GM18519 (cell line): ENCODE measurements around the gene NSUN2.
"Not testable (repeated sequence)": the region's sequence is repeated elsewhere in the genome, so short reads cannot be mapped to it uniquely, and the experiment has no call there.

Experiments
- ATAC-seq: cut with Tn5 transposase; IDR thresholded peaks from one replicate; pipeline ENCODE4 v1.9.1; 2021; ENCODE audit warnings: mild to moderate bottlenecking, moderate library complexity; ENCODE audit not compliant: unreplicated experiment, low FRiP score

NSUN2 gene

DNA sequence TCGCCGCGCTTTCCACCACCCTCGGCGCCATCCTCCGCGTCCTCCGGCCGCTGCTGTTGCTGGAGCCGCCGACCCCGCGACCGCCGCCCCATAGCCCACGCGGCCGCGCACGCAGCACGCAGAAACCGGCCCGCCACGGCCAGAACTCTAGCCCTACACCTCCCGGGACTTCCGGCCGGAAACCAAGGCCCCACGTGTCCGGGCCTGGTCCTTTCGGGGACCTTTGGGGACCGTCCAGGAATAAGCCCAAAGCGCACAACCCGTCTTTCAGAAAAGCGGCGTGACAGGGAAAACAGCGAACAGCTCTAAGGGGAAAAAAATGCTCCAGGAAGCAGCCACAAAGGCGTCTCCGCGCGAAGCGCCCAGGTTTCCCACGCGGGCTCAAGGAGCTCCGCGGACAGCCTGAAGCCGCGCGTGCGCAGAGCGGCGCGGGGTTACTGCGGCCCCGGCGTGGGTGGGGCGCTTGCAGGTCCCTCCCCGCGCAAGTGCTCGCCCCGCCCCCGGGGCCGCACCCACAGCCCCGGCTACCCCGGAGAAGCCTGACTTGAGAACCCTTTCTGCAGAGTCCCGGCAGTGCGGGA lies at the start of gene NSUN2, which contains the start of gene SRD5A1:
NSUN2 (minus strand) TSS at position 157 of the 581 bp plus-strand sequence; CDS start at position 92, 65 bp downstream.
SRD5A1 (plus strand) TSS at position 553 of the 581 bp plus-strand sequence. CDS start 137 bp downstream, outside the sequence.
- ATAC-seq = peak; percentile 83

DNA sequence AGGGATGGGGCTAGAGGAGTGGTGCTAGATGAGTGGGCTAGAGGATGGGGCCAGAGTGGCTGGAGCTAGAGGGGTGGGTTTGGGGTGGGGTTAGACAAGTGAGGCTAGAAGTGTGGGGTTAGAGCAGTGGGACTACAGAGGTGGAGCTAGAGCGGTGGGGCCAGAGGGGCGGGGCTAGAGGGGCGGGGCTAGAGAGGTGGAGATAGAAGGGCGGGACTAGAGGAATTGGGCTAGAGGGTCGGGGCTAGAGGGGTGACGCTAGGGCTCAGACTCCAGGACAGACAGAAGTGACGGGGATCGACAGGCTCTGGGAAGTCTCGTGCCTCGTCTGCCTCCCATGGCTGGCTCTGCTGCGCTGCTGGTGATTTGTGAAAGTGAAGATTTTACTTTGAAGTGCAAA lies 49.4 kb upstream of the NSUN2 start:
- no peak for ATAC-seq

DNA sequence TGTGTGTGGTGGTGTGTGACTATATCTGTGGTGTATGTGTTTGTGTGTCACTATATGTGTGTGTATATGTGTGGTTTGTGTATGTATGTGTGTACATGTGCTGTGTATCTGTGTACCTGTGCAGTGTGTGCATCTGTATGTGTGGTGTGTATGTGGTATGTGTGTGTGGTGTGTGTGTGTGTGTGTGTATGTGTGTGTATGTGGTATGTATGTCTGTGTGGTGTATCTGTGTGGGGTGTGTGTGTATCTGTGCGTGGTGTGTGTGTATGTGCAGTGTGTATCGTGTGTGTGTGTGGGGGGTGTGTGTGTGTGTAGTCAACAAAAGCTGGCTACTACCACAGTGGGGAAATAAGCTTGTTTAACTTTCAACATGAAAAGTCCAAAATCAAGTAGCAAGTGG lies 48.8 kb upstream of the NSUN2 start:
- no peak for ATAC-seq

DNA sequence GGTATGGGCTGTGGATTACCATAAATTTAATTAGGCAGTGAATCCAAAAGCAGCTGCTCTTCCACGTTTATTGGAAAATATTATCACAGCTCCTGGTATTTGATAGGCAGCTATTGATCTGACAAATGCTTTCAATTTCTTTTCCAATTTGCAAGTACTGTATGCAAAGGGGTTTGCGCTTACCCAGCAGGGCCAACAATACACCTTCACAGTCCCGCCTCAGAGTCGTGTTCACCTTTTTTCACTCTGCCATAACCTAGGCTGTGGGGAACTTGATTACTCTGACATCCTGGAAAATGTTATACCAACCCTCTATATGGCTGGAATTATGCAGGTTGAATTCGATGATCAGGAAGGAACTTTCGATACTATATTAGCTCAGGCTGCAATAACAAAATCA lies 48.1 kb upstream of the NSUN2 start:
- ATAC-seq = no peak

- no peak for ATAC-seq
Measured at GRCh38 chr5:6678385-6678784, 45.5 kb upstream of the NSUN2 start.

DNA sequence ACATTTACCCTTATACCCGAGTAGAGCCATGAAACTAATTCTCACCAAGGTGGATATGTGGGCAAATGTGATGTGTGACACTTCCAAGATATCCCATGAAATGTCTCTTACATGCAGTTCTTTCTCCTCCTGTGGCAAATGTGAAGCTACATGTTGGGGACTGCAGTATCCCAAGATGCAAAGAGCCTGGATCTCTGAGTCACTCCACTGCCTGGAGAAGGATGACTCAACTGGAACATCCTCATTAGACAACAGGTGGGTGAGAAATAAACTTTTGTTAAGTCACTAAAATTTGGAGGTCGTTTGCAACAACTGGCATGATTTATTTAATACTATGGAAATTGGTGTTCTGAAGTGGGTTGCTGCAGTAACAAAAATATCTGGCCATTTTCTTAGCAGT lies 43.9 kb upstream of the NSUN2 start:
- no peak for ATAC-seq

DNA sequence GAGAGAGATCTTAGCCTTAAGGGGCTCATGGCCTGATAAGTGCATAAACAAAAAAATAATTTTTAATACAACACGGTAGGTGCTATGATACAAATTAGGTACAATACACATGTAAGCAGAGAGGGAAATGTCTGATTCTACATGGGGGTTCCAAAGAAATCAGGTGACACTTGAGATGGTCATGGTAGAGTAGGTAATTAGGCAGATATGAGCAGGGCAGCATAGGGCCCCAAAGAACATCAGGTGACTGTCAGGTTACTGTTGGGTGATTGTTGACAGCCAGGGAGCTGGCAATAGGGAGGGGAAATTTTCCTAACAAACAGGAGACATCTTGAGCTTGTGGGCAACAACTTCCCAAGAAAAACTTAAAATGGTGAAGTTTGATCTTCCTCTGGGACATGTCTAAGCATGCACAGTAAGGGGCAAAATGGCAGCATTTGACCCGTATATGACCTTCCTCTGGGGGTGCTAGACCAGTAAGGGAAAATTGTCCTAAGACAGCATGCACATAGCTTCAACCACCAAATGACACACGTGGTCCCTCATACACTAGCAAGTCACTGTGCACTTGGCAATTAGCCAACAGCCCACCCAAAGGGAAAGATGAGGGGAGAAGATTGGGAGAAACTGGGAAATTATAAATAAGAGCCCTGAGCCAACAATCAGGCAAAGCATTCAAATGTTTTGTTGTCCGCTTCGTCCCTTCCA lies 43.1 kb upstream of the NSUN2 start:
- ATAC-seq = no peak

- no peak for ATAC-seq
Measured at GRCh38 chr5:6674886-6675285, 42.0 kb upstream of the NSUN2 start.

GRCh38 chr5:6674421-6674820 lies 41.6 kb upstream of the NSUN2 start:
- ATAC-seq = no peak

GRCh38 chr5:6673963-6674362 lies 41.1 kb upstream of the NSUN2 start:
- no peak for ATAC-seq

DNA sequence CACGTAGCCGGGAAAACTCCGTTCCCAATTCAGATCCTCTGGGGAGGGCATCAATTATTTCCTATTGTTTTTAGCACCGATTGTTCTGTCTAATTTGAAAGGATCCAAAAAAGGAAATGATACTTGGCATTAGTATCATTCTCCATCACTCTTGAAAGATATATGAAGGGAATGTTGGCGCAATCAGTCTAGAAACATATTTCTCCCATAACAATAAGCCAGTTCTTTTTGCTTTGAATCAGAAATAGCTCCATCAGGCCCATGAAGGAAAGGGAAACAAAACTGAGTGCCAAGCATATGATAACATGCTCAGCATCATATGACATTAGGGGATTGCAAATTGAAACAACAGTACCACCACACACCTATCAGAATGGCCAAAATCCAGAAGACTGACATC lies 40.2 kb upstream of the NSUN2 start:
- ATAC-seq = no peak

- ATAC-seq = not testable (repeated sequence)
Measured at GRCh38 chr5:6668717-6669116, 35.9 kb upstream of the NSUN2 start.

DNA sequence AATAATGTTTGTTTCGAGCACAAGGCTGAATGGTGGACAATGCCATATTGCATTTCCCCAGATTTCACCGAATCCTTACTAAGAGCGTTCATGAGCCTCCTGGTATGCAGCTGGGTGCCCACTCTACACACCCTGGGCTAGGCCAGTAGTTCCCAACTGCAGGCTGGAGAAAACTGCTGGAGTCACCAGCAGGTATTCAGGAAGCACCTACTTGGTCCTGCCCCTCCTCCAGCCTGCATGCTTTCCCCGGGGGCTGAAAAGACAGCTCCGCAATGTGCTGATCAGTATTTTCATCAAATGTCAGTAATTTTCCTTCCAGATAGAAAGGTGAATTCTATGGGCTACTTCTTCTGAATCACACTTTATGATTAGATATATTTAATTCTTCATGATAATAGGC lies 34.8 kb upstream of the NSUN2 start:
- no peak for ATAC-seq

DNA sequence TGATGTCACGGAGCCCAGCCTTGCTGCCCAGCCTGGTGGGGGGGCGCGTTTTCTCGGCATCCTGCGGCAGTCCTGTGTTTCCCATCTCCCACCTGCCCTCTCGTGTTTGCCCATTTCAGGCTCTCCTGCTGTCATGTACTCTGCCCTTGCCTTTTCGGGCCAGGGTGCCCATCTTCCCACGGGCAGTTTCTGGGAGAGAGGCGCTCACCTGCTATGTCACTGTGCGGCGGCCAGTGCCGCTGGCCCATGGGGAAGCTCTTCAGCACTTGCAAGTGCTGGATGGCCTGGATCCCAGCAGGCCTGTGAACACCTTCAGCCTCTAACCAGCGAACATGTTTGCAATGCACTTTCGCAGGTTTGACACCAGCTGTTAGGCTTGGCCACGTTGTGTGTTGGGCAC lies 33.9 kb upstream of the NSUN2 start:
- no peak for ATAC-seq

DNA sequence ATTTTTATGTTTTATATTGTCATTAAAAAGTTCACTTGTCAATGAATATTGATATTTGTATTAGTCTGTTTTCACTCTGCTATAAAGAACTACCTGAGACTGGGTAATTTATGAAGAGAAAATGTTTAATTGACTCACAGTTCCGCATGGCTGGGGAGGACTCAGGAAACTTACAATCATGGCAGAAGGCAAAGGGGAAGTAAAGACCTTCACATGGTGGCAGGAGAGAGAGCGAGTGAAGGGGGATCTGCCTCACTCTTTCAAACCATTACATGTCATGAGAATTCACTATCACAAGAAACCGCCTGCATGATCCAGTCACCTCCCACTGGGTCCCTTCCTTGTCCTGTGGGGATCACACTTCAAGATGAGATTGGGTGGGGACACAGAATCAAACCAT lies 27.8 kb upstream of the NSUN2 start:
- peak; percentile 25 for ATAC-seq

DNA sequence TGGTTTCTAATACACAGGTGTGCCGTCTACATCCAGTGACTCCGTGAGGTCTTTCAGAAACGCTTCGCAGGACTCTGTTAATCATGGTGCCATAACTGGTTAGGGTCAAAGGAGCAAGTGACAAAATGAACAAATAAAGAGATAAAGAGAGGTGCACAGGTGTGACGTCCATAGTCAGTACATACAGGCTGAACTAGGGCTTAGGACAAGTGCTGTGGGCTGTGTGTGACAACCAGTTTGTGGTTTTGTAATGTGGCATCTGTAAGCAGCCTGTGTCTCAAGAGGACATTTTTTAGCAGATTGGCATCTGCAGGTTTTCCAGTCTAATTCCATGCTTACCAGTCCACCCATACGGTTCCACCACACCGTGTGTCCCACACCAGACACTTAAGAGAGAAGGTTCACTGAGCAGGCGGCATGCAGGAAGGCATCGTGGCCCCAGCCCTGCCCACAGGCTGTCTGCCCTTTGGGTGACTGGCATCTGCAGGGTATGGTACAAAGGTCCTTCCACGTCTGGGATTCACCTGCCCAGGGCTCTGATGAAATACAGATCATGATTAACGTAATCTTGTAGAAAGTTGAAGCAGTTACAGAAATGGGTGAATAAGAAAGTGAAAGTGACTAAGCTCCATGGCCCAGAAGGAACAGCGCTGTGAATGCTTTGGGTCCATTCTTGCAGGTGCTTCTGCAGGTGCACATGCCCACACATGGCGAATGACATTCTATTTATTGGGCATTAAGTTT lies 27.3 kb upstream of the NSUN2 start:
- ATAC-seq = peak; percentile 76

DNA sequence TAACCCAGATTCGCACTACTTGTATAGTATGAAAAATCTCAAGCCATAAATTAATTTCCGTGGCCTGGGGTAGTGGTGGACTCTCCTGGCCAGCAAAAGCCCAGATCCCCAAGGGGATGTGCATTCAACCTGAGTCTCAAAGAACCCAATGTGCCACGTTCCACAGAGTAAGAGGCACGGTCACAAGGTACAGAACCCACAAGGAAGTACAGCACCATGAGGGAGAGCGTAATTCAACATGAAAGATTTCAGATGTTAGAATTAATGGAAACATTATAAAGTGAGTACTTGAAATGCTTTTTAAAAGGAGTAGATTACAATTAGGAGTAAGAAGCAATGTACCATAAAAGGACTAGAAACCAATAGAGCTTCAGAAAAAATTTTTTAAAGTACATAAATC lies 23.8 kb upstream of the NSUN2 start:
- no peak for ATAC-seq

GRCh38 chr5:6655432-6655831 lies 22.6 kb upstream of the NSUN2 start:
- ATAC-seq = no peak

DNA sequence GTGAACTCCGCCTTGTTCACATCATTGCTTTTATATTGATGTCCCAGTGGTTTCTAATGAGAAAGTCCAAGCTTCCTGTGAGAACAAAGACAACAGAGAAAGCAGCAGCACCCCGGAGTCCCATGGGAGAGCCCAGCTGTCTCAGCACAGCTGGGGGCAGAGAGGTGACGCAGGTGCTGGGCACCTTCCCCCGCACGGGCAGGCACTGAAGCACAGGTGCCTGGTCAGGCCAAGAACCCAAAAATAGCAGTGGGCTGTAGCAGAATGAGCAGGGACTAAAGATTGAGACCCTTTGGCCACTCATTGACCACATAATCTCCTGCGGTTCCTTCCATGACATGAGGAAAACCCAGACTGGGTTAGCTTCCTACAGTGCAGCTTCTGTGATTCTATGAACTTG lies 19.2 kb upstream of the NSUN2 start:
- ATAC-seq = peak; percentile 69

DNA sequence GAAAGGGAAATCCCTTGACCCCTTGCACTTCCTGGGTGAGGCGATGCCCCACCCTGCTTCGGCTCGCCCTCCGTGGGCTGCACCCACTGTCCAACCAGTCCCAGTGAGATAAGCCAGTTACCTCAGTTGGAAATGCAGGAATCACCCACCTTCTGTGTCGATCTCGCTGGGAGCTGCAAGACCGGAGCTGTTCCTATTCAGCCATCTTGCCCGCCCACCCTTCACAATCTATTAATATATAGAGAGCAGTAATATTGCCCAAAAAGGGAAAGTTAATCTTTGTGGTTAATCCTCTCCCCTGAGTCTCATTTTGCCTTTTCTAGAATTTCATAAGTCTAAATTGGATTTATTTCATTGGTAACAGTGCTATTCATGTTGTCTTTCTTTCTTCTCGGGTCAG lies 16.8 kb upstream of the NSUN2 start:
- ATAC-seq = no peak

- no peak for ATAC-seq
Measured at GRCh38 chr5:6649186-6649585, 16.3 kb upstream of the NSUN2 start.
